ENCODE data around the gene RGS16. TPM values are rescaled to one million over a fixed set of nuclear protein-coding genes. Genes with fewer than 3 reads are reported as not detected.
A peak's percentile ranks its signal among the peaks of the same experiment; 100 is the strongest.

RGS16 gene
- total RNA-seq, 1 donor: 4.3 TPM

DNA sequence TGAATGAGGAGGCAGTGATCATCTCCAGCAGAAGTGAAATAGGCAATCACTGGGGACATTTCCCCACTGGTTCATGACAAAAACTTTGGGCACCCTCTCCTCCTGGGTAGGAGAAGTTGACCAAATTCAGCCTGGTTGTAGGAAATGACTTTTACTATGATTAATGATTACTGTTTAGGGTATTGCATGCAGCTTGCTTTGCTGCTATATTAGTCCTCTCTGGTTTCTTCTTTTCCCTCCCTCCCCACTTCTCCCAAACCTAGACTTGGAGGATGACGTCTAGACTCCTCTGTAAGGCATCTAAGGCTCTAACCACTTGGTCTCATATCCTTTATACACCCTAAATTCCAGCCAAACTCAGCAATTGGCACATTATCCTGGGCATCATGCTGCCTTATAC, 3.4 kb upstream of the RGS16 start:
- no peak overlapping the region for H3K4me3 ChIP-seq (ENCODE audit: low read length)
- H3K27me3 ChIP-seq (ENCODE audit: insufficient read depth, low read length): peaks cover 24% of the 10 kb centered on the region

GRCh38 chr1:182603646-182604174, 479 bp downstream of the RGS16 start:
- H3K9me3 ChIP-seq (ENCODE audit: low read depth, low read length): no peaks in the 10 kb centered on the region
- peaks cover 17% of the 10 kb centered on the region for H3K27me3 ChIP-seq (ENCODE audit: insufficient read depth, low read length)
- peak overlapping the region; percentile 8 for H3K4me3 ChIP-seq (ENCODE audit: low read length)
- H3K4me1 ChIP-seq (ENCODE audit: insufficient read depth, low read length): peaks cover 20% of the 10 kb centered on the region

More for the DNA sequence above, 3.4 kb upstream of the RGS16 start:
- peaks cover 20% of the 10 kb centered on the region for H3K4me1 ChIP-seq (ENCODE audit: insufficient read depth, low read length)
- no peaks in the 10 kb centered on the region for H3K9me3 ChIP-seq (ENCODE audit: low read depth, low read length)

- no peak overlapping the region for H3K4me3 ChIP-seq (ENCODE audit: low read length)
Observed at GRCh38 chr1:182602935-182603645, 1.1 kb downstream of the RGS16 start.

GRCh38 chr1:182601913-182602312, 2.3 kb downstream of the RGS16 start:
- Histone ChIP-seq H3K4me1 (ENCODE audit: insufficient read depth, low read length) (peaks cover 20% of the 10 kb centered on the region), H3K4me3 (ENCODE audit: low read length) (no peak overlapping the region), H3K9me3 (ENCODE audit: low read depth, low read length) (no peaks in the 10 kb centered on the region), H3K27me3 (ENCODE audit: insufficient read depth, low read length) (peaks cover 17% of the 10 kb centered on the region)

More at GRCh38 chr1:182602935-182603645, 1.1 kb downstream of the RGS16 start:
- H3K27me3 ChIP-seq (ENCODE audit: insufficient read depth, low read length): peaks cover 17% of the 10 kb centered on the region
- no peaks in the 10 kb centered on the region for H3K9me3 ChIP-seq (ENCODE audit: low read depth, low read length)
- H3K4me1 ChIP-seq (ENCODE audit: insufficient read depth, low read length): peaks cover 20% of the 10 kb centered on the region

DNA sequence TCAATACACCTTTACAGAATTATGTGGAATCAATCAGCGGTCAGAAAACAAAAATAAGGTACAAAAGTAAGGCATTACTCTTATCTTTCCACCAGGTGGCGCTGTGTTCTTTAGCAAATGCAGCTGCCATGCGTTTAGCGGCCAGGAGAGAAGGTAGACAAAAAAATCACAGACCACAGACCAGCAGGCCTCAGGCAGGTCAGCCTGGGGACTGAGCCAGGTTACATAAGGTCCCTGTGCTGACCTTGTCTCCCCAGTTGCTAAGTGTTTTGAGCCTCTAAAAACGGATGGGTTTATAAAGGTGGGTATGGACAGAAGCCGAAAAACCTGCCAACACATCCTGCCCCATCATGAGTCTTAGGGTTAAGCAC, 2.8 kb downstream of the RGS16 start:
- no peak overlapping the region for H3K4me3 ChIP-seq (ENCODE audit: low read length)
- no peaks in the 10 kb centered on the region for H3K9me3 ChIP-seq (ENCODE audit: low read depth, low read length)
- H3K4me1 ChIP-seq (ENCODE audit: insufficient read depth, low read length): peaks cover 20% of the 10 kb centered on the region
- peaks cover 17% of the 10 kb centered on the region for H3K27me3 ChIP-seq (ENCODE audit: insufficient read depth, low read length)

- Histone ChIP-seq H3K9me3 (ENCODE audit: low read depth, low read length) (no peaks in the 10 kb centered on the region), H3K4me1 (ENCODE audit: insufficient read depth, low read length) (peaks cover 20% of the 10 kb centered on the region), H3K27me3 (ENCODE audit: insufficient read depth, low read length) (peaks cover 17% of the 10 kb centered on the region), H3K4me3 (ENCODE audit: low read length) (no peak overlapping the region)
Observed at GRCh38 chr1:182600745-182601415, 3.3 kb downstream of the RGS16 start.

DNA sequence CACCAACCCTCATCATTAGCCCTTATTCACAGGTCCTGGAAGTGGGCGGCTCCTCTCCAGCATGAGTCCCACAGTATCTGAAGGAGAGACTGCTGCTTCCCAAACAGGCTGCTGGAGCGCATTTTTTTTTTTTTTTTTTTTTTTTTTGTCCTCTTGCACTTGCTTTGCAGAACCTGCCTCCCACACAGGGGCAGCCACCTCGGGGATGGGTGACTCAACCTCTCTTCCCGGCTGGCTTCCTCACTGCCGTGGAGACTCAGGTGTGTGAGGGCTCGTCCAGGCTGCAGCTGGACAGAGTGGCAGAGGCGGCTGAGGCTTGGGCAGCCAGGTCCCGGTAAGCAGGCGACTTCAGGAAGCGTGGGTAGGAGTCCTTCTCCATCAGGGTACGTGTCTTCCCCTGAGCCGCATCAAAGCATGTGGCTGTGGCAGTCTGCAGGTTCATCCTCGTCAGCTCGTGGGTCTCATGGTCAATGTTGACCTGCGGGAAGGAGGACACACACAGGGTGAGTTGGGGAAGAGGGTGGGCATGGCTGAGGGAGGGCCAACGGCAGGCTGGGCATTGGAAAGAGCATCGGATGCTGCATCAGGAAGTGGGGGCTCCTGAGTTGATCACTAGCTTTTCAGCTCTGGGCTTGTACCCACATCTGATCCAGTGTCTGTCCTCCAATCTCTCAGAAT, 4.0 kb downstream of the RGS16 start:
- Histone ChIP-seq H3K4me1 (ENCODE audit: insufficient read depth, low read length) (peaks cover 21% of the 10 kb centered on the region), H3K9me3 (ENCODE audit: low read depth, low read length) (no peaks in the 10 kb centered on the region)

DNA sequence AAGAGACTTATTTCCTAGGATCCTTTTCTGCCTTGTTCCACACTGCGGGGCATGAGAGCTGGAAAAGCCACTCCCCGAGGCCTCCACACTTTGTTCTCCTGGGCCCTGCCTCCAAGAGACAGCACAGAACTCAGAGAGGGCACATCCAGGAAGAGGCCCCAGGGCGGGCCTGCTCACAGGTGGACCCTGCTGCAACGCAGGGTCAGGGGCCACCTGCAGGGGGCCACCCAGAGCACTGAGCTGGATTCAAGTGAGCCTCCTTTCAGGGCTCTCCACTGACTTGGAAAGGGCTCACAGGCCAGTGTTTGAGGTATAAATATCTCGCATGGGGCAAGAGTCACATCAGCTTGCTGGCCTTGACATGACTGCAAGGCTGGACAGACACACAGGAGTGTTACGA, 4.8 kb downstream of the RGS16 start:
- Histone ChIP-seq H3K4me1 (ENCODE audit: insufficient read depth, low read length) (peaks cover 22% of the 10 kb centered on the region), H3K4me3 (ENCODE audit: low read length) (no peak overlapping the region), H3K27me3 (ENCODE audit: insufficient read depth, low read length) (peaks cover 10% of the 10 kb centered on the region), H3K9me3 (ENCODE audit: low read depth, low read length) (no peaks in the 10 kb centered on the region)

More for the DNA sequence above, 4.0 kb downstream of the RGS16 start:
- peaks cover 13% of the 10 kb centered on the region for H3K27me3 ChIP-seq (ENCODE audit: insufficient read depth, low read length)
- H3K4me3 ChIP-seq (ENCODE audit: low read length): no peak overlapping the region

- H3K4me3 ChIP-seq (ENCODE audit: low read length): no peak overlapping the region
- H3K9me3 ChIP-seq (ENCODE audit: low read depth, low read length): no peaks in the 10 kb centered on the region
- H3K27me3 ChIP-seq (ENCODE audit: insufficient read depth, low read length): peaks cover 6% of the 10 kb centered on the region
- peaks cover 19% of the 10 kb centered on the region for H3K4me1 ChIP-seq (ENCODE audit: insufficient read depth, low read length)
Observed at GRCh38 chr1:182598296-182598695, 5.9 kb downstream of the RGS16 start.

DNA sequence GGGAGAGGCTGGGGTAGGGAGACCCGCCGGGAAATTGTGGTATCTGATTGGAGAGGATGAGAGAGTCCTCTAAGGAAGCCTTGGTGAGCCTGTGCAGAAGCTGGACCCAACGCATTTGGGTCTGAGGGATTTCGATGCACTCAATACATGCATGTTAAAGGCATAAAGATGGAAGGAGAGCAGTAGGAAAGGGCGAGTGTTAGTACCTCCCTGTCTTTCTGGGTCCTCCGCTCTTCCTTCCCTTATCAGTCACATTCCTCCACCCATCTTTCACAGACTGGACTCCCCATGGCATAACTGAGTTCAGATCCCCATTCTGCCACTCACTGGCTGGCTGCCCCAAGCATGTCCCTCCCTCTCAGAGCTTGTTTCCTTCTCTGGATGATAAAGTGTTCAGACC, 7.3 kb downstream of the RGS16 start:
- Histone ChIP-seq H3K27me3 (ENCODE audit: insufficient read depth, low read length) (no peaks in the 10 kb centered on the region), H3K4me1 (ENCODE audit: insufficient read depth, low read length) (peaks cover 17% of the 10 kb centered on the region), H3K4me3 (ENCODE audit: low read length) (no peak overlapping the region), H3K9me3 (ENCODE audit: low read depth, low read length) (no peaks in the 10 kb centered on the region)

GRCh38 chr1:182595641-182596240, 8.4 kb downstream of the RGS16 start:
- Histone ChIP-seq H3K9me3 (ENCODE audit: low read depth, low read length) (no peaks in the 10 kb centered on the region), H3K27me3 (ENCODE audit: insufficient read depth, low read length) (no peaks in the 10 kb centered on the region), H3K4me1 (ENCODE audit: insufficient read depth, low read length) (peaks cover 17% of the 10 kb centered on the region), H3K4me3 (ENCODE audit: low read length) (no peak overlapping the region)

DNA sequence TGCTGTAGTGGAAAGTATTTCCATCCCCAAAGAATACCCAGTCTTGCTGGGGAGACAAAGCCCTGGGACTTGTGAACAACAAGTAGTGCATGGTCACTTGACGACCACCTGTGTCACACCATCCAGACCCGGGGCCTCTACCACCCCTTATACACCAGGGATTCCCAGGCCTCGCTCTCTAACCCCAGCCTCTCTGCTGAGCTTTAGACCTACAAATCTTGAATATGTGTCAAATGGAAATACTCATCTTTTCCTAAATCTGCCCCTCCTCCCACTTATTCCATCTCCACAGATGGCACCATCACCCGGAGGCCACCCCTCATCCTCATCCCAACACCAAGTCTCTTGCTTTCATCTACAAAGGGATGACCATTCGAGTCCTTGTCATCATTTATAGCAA, 14.3 kb downstream of the RGS16 start:
- no peaks in the 10 kb centered on the region for H3K9me3 ChIP-seq (ENCODE audit: low read depth, low read length)
- no peak overlapping the region for H3K4me3 ChIP-seq (ENCODE audit: low read length)
- H3K27me3 ChIP-seq (ENCODE audit: insufficient read depth, low read length): no peaks in the 10 kb centered on the region
- H3K4me1 ChIP-seq (ENCODE audit: insufficient read depth, low read length): peaks cover 39% of the 10 kb centered on the region

DNA sequence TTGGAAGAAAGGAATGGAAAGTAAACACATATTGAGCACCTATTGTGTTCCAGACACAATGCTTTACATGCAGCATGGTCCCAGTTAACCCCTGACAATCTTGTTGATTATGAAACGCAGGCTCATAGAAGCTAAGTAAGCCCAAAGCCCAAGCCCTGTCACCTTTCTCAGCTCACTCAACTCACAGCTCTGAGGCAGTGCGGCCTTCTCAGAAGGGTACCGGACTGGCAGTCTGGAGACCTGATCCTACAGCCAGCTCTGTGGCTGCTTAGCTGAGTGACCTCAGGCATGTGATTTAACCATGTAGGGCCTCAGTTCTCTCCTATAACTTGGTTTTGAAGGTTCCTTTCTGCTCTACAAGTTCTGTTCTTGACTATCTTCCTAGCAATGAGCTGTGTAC, 14.7 kb downstream of the RGS16 start:
- no peaks in the 10 kb centered on the region for H3K9me3 ChIP-seq (ENCODE audit: low read depth, low read length)
- H3K4me1 ChIP-seq (ENCODE audit: insufficient read depth, low read length): peaks cover 39% of the 10 kb centered on the region
- H3K4me3 ChIP-seq (ENCODE audit: low read length): no peak overlapping the region

DNA sequence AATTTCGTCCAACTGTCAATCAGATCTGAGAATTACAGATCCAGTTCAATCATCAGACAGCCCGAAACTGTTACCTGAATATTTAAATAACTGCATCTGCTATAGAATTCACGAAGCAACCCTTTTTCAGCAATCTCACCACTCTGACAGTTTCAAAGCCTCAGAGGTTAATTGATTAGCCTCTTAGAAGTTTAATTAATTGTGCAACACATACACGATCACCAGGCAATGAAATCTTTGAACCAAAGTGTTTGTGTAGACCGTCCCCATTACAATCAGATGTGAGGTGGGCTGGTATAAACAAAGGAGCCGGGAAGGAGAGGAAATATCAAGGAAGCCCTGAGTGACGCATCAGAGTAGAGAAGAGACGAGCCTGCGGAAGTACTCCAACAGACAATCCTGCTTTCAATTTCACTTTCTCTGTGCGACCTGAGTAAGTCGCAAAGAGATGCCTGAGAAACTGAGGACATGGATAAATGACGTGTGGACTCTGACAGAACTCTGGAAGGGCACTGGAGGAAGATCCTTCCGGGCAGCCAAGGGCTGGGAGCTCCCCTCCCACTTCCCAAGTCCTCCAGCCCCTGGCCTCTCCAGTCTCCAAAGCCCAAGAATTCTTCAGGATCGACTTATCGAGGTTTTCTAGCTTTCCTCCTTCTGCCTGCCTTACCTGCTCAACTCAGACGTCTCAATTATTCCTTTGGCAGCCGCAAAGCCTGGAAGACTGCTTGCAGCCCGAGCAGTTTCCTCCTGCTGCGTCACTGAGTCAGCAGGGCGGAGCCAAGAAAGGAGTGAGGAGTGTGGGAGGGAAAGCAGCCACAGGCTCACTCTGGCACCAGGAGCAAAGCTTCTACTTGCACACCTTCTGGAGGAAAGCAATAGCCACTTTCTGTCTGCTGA, 15.4 kb downstream of the RGS16 start, which contains the start of gene RNASEL:
Gene RNASEL, minus strand, starts transcription at position 757 of the 897 bp plus-strand sequence. CDS start 2,450 bp downstream, outside the sequence.
- Histone ChIP-seq H3K9me3 (ENCODE audit: low read depth, low read length) (no peaks in the 10 kb centered on the region), H3K4me1 (ENCODE audit: insufficient read depth, low read length) (peaks cover 43% of the 10 kb centered on the region), H3K4me3 (ENCODE audit: low read length) (peak within 1 kb of the TSS; percentile 93), H3K27me3 (ENCODE audit: insufficient read depth, low read length) (no peaks in the 10 kb centered on the region)

More for the DNA sequence above, 14.7 kb downstream of the RGS16 start:
- no peaks in the 10 kb centered on the region for H3K27me3 ChIP-seq (ENCODE audit: insufficient read depth, low read length)
